Measurements from ENCODE around the gene SYNE3.

SYNE3 gene, protein sequence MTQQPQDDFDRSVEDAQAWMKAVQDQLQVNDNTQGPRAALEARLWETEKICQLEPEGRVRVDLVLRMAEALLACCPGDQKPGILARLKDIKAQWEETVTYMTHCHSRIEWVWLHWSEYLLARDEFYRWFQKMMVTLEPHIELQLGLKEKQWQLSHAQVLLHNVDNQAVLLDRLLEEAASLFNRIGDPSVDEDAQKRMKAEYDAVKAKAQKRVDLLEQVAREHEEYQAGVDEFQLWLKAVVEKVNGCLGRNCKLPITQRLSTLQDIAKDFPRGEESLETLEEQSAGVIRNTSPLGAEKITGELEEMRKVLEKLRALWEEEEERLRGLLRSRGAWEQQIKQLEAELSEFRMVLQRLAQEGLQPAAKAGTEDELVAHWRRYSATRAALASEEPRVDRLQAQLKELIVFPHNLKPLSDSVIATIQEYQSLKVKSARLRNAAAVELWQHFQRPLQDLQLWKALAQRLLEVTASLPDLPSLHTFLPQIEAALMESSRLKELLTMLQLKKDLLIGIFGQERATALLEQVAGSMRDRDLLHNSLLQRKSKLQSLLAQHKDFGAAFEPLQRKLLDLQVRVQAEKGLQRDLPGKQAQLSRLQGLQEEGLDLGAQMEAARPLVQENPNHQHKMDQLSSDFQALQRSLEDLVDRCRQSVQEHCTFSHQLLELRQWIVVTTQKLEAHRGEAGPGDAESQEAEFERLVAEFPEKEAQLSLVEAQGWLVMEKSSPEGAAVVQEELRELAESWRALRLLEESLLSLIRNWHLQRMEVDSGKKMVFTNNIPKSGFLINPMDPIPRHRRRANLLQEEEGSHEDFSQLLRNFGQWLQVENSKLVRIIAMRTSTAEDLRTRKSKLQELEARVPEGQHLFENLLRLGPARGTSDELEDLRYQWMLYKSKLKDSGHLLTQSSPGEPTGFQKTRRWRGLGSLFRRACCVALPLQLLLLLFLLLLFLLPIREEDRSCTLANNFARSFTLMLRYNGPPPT

DNA sequence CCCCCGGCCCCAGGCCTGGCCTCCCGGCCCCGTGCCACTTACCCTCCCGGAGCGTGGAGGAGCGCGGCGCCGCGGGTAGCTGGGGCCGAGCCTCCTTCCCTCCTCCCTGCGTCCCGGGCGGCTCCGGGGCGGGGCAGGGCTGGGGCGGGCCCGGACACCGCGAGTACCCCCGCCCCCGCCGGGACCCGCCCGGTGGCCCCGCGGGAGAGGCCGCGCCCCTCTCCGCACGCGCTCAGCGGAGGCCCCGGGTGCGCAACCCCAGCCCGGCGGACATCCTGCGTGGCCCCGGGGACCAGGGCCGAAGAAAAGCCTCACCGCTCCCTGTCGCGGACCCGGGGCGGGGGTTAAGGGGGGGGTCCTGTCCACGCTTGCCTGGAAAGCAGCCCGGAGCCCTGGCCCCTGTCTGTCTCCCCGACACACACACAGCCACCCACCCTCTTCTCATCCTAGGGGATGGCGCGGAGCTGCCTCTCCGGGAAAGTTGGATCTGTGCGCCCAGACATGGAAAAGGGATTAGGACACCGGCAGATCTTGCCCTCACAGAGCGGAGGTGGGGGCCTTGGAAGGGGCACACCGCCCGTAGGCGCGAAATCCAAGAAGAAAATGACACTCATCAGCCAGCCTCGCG is at the start of gene SYNE3:
Gene SYNE3, minus strand, starts transcription at position 97 of the 628 bp plus-strand sequence. CDS start 40,829 bp downstream, outside the sequence.
- no peak for DNase-seq (ENCODE audit: low read depth in 2 of 2)

DNA sequence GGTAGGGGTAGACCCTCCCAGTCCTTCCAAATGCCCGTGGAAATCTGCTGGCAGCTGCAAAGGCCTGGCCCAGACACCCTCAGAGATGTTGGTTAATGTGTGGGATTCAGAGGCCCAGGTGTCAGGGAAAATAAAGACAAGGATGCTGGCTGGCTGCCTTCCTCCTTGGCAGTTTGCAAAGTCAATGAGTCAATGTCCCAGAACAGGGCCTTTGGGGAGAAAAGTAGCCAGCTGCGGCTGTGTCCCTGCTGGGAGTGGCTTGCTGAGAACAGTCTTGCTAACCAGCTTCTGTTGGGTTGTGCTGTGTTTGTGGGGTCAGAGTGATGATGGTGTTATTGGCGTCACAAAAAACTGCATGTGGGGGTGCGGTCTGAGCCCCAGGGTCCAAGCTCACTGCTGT is 47.6 kb upstream of the SYNE3 start:
- DNase-seq (ENCODE audit: low read depth in 2 of 2), result no peak

DNA sequence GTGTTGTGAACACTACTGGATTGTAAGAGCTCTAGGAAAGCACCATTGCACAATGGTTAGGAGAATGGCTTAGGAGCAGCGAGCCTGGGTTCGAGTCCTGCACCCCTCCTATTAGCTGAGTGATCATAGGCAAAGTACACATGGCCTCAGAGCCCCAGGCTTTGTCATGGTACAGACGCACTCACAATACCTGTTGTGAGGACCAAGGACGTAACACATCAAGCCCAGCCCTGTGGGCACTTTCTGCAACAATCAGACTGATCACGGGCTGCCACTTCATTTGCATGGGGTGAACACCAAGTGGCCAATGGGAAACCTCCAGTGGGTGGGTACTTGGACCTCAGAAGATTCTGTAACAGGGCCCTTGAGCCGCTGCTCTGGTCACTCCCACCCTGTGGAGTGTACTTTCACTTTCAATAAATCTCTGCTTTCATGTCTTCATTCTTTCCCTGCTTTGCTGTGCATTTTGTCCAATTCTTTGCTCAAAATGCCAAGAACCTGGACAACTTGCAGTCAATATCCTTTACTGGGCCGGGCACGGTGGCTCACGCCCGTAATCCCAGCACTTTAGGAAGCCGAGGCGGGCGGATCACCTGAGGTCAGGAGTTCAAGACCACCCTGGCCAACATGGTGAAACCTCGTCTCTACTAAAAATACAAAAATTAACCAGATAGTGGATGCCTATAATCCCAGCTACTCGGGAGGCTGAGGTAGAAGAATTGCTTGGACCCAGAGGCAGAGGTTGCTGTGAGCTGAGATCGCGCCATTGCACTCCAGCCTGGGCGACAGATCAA is 46.6 kb upstream of the SYNE3 start:
- no peak for DNase-seq (ENCODE audit: low read depth in 2 of 2)

DNA sequence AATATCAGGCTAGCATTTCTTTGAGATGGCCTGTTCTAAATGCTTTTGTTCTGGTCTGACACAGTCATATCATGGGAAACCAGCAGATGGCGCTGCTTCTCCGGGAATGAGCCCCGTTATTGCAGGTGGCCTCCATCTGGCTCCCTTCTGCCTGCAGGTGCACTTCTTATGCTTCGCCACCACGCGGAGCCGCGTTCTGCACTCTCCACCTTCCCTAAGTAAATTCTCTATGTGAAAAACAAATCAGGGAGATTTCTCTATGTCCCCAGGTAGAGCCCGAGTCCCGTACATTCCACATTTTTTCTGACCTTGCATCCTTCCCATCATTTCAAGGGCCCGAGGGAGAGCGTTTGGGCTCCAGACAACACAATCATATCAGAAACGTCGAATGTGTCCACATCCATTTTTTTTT is 44.6 kb upstream of the SYNE3 start:
- DNase-seq (ENCODE audit: low read depth in 2 of 2), result peak; percentile 60 to 70

DNA sequence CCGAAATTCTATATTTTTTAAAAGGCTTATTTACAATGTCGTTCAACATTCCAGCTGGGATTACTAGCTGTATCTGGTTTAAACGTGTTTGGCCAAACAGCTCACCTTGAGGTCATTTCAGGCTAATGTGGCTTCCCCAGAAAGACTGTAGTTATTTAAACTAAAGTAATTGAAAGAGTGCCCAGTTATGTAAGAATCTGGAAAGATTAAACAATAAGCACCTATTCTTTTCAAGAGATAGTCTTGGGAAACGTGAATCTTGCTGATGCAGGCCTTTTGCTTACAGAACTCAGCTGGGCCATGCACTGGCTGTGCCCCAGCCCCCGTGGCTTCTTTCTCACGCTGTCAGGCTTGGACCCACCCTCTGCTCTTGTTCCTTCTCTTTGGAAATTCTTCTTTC is 42.8 kb upstream of the SYNE3 start:
- DNase-seq (ENCODE audit: low read depth in 2 of 2), result no peak

DNA sequence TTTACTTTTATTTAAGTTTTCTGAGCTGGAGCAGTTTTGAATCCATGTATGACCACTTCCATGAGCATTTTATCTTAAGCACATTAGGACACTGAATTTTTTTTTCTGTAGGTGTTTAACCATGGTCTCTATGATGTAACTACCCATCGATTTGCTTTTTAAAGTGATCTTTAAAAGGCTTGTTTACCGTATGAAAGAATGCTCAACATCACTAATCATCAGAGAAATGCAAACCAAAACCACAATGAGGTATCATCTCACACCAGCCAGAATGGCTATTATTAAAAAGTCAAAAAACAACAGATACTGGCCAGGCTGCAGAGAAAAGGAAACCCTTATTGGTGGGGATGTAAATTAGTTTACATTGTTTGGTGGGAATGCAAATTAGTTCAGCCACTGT is 41.4 kb upstream of the SYNE3 start:
- DNase-seq (ENCODE audit: low read depth in 2 of 2), result no peak

DNA sequence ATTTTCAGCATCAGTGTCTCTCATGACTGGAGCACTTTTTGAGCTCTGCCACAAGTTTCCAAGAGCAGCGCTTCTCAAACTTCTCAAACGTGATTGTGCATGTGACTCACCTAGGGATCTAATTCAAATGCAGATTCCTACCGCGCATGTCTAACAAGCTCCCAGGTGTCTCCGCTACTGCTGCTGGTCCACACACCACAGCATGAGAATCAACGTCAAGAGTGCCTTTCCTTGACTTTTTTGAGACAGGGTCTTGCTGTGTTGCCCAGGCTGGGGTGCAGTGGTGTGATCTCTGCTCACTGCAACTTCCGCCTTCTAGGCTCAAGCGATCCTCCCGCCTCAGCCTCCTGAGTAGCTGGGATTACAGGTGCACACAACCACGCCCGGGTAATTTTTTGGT is 40.8 kb upstream of the SYNE3 start:
- DNase-seq (ENCODE audit: low read depth in 2 of 2), result no peak

DNA sequence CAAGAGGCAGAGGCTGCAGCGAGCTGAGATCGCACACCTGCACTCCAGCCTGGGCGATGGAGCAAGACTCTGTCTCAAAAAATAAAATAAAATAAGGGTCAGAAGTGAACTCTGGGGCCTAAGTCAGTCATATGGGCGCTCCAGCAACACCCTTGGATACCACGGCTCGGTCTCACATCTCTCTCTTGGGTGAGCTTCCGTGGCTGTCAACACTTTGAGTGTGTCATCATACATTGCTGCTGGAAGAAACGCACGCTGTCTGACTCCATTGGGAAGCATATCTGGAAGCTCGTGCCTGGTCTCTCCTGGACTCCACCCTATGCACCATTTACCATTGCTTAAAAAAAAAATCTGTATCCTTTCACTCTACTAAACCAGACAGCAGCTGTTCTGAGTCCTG is 38.6 kb upstream of the SYNE3 start:
- DNase-seq (ENCODE audit: low read depth in 2 of 2), result no peak

DNA sequence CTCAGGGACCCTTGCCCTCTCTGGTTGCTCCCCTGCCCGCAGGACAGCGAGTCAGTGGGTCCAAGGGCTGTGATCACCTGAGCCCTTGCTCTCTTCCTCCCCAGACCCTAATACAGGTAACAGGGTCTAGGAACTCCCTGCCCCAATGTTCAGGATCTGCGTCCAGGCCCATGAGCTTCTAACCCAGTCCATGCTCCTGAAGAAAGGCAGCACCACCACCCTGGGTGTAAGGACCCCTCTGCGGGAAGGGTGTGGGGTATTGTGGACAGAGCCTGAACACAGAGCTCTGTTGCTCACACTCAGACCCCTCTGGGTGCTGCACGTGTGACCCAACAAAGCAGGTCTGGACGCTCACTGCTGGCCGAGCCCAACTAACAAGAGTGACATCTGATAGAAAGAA is 36.7 kb upstream of the SYNE3 start:
- DNase-seq (ENCODE audit: low read depth in 2 of 2), result no peak

DNA sequence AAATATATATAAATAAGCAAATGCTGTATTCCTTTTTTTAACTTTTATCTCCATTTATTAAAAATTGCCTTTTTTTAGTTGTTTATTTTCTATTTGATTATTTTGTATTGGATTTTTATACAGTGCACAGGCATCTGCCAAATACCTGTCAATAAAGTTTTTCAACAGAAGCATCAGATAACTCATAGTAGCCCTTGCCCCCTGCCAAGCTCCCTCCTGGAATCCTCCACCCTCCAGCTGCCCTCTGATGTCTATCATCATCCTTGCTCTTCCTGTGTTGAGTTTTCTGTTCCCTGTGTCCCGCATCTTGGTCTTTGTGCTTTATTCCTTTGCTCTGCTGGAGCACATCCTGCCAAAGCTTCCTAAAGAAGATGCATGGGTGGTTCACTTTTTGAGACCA is 35.0 kb upstream of the SYNE3 start:
- DNase-seq (ENCODE audit: low read depth in 2 of 2), result no peak

DNA sequence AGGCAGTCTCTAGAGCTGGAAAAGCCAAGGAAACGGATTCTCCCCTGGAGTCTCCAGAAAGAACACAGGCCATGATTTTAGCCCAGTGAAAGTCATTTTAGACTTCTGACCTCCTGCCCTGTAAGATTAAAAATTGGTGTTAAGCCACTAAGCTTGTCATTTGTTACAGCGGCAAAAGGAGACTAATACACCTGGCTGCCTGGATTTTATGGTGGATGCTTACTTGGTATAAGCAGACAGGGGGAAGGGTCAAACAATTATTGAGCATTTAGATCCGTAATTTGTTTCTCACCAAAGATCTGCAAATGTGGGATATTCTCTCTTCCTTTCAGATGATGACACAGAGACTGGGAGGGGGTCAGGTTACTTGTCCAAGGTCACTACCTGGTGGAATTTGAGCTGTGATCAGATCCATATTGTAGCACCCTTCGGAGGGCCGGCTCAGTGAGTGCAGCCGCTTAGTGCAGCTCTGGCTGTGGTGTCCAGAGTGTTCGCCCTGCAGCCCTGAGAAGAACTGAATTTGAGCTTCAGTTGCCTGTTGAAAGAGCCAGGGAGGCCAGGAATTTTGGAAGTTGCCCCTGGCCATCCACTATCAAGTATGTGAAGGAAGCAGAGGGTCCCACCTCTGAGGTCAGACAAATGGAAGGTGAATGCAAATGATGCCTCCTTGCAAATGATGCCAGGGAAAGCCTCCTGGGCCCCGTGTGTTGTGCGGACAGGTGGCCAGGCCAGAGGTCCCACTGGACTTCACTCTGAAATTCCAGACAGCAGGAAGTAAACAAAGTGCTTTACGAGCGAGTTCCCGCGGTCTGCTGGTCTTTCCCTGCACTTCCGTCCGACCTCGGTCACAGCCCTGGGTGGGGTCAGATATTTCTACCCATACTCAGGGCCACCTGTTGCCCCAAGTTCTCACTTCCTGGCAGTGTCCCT is 33.5 kb upstream of the SYNE3 start:
- DNase-seq (ENCODE audit: low read depth in 2 of 2), result no peak

DNA sequence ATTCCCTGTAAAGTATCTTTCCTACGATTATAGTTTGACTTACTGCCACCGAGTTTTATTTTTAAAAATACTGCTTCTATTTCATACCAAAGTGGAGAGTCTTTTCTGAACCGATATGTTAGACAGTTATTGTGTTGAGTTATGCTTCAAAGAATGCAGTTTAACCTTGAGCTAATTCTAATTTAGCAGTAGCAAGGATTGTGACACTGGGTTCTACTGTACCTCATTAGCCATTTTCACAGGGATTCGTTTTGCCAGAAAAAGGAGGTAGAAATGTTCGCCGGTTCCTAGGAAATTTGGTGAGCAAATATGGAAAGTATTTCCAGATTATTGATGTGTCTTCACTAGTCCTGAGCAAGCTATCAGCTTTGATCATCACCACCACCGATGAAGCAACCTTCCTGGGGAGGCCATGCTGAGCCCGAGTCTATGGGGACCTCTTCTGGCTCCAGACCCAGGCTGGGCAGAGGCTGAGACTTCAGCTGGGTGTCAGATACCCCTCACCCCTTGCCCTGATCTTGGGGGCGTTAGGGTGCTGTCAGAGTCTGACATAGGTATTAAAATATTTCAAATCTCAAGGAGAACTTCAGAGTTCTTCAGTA is 32.0 kb upstream of the SYNE3 start:
- no peak for DNase-seq (ENCODE audit: low read depth in 2 of 2)

DNA sequence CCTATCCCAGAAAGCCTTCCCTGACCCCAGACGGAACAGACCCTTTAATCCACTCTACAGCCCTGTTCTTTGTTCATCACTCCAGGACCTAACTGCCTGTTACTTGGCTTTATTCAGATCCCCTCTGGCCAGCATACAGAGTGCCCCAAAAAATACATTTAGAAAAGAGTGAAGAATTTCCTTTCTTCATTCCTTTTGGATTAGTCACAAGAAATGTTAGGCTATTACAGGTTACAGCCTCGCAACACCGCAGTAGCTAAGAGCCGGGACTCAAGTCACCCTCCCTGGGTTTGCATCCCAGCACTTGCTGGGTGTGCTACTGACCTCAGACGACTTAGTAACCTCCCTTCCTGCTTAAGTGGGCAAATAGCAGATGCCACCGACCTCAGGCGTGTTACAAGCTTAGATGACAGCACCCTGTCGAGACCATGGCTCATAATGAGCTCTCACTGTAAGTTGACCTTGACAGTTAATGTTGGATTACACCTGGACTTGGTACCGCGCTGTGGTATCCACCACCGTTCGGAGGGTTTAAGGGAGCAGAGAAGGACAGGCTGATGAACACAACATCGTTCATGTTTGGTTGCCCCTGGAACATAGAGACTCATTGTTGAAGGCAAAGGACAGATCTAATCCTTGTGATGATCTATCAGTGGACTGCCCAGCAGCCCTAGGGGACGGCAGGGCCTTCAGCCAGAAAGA is 31.3 kb upstream of the SYNE3 start:
- DNase-seq (ENCODE audit: low read depth in 2 of 2), result no peak

DNA sequence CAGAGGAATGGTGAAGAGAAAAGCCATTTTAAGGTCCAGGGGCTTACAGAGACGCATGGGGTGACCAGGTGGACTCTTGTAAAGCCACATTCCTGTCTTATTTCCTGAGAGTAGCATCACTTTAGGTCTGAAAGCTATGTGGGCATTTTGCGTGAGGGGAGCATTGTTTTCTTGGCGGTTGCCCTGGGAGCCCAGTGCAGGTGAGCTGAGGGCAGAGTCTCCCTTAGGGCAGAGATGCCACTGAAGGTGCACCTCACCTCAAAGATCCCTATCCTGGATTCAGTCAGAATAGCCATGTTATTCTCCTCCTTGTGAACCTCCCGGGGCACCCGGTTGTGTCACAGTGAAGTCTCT is 30.8 kb upstream of the SYNE3 start:
- no peak for DNase-seq (ENCODE audit: low read depth in 2 of 2)

DNA sequence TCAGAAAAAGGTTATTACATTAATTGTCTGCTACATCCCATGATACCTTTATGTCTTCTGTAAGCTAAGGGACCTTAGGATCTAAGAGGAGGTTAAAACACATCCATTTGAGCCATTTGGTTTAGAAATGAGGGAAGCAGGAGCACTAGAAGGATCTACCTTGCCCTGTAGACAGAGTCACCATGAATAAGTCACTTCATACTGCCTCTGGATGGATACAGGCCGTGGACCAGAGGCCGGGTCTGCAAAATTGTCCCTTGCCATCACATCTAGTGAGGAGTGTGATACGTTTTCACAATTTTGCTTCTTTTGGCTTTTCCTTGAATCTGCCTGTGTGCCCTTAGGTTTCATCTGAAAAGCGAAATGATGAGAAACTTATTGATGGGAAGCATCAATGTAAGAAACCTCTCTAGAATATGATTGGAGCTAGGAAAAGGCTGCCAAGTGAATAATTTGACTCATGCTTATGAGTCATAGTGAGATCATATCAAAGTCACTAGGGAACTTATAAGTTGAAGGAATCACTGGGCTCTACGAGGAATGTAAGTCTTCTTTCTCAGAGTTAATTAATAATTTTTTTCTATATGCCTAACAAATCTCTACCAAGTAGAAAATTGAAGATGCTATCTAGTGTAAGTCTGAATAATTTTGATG is 29.2 kb upstream of the SYNE3 start:
- no peak for DNase-seq (ENCODE audit: low read depth in 2 of 2)

DNA sequence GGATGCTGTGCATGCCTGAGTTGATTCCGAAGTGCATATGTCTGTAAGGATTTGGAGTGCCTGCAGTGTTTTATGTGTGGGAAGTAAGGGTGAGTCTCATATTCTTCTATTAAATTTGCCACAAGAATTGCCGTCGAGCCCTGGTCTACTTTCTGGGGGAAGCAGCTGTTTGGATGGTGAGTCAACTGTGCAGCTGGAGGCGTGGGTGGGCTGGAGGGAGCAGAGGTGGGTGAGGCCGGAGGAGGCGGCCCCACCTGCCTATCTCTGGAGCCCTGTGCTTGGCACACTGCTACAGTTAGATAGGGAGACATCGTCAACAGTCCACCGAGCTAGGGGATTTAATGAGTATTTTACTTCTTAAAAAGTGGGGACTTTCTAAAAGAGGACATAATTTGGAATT is 28.1 kb upstream of the SYNE3 start:
- DNase-seq (ENCODE audit: low read depth in 2 of 2), result no peak

DNA sequence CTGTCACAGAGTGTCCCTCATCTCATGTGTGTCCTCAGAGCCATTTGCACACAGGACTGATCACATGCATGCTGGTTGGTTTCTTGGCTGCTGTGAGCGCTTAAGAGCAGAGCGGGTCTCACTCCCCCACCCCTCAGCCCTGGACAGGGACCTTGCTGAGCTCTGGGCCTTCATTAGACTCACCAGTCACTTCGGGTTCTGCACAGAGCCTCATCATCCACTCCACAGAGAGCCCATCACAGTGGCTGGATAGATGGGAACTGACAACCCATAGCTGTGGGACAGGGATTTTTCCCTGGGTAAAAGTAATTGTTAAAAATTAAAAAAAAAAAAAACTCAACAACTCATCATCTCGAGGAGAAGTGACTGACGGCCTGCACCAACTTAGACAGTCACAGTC is 26.6 kb upstream of the SYNE3 start:
- DNase-seq (ENCODE audit: low read depth in 2 of 2), result no peak

DNA sequence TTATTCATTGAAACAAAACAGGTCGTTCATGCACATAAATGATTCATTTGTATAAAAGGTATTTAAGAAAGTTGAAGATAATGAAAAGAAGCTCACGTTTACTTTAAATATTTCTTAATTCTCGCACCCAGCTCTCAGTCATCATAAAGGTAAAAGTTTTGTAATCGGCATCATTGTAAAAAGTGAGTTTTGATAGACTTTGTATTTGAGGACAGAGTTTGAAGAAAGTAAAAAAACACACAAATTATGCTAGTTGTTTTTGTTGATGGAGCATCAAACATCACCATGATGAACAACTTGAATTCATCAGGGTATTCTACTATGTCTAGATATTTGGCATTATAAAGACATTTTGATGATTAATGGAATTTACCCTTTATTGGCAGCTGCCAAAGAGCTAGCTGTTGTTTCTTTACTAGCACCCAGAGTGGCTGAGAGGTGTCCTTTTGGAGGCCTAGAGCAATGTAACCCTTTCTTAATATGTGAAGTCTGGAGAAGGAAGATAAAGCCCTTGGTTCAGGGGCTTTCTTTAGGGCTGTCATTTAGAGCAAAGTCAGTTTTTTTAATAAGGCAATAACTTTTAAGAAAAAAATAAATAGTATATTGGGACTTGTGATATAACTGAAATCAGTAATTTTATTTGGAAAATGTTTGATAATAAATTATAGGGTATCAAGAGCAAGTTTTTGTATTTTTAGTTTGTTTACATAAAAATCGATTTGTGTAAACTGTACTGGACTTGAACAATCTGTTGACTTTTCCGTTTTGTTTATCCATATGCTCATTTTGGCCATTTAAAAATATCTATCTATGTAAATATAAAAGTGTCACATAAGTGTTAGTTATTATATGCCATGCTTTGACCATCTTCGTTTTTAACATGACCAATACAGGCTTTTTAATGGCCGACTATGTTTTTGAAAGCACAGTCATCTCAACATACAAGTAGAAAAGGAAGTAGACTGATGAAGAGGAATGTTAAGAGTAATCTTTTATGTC is 25.8 kb upstream of the SYNE3 start:
- no peak for DNase-seq (ENCODE audit: low read depth in 2 of 2)

Measured in activated CD8-positive, alpha-beta memory T cell treated with anti-CD3 and anti-CD28 coated beads for 4 hours (primary cell).